ENCODE measurements around the gene MELTF. TPM values are rescaled to one million over a fixed set of nuclear protein-coding genes. Genes with fewer than 3 reads are reported as not detected.

Gene MELTF
- total and polyA plus RNA-seq, 4 donors: 3.9 to 11.6 (median 7.7) TPM

DNA sequence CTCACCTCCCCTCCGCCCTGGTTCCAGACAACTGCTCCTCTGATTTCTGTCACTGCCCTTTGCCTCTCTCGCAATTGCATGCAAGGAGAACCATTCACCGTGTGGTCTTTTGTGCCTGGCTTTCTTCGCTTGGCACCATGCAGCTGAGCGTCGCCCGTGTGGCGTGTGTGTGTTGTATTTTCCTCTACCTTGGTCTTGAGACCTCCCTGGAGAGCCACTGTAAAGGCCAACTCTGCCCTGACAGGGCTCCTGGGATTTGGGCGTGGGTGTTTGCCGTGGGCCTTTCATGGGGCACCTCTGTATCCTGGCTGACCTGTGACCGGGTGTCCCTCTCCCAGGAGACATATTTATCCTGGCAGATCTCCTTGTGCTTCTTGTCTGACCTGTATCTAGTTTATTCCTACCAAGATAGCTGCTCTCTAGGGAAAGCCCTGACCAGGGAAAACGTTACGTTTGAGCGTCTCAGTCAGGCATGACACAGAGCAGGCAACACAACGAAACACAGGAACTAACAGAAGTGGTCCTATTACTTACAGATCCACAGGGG, 59.0 kb downstream of the MELTF start:
- H3K36me3 ChIP-seq (ENCODE audit: control insufficient read depth, insufficient read depth, low read length): peaks cover 16% of the 10 kb centered on the region
- H3K4me1 ChIP-seq (ENCODE audit: control insufficient read depth, insufficient read depth, low read length): peaks cover 22% of the 10 kb centered on the region
- DNase-seq (ENCODE audit: low read depth in 4 of 6, low spot score in 6 of 6): no peak
- 87% methylated on average over 15 of the region's 15 CpGs for WGBS (ENCODE audit: insufficient coverage)
- H3K27ac ChIP-seq (ENCODE audit: low read depth, low read length): no peak overlapping the region
- H3K9me3 ChIP-seq (ENCODE audit: control insufficient read depth, insufficient read depth, low read length): no peaks in the 10 kb centered on the region
- H3K4me3 ChIP-seq (ENCODE audit: low read depth, low read length): no peak overlapping the region
- H3K27me3 ChIP-seq (ENCODE audit: control insufficient read depth, insufficient read depth, low read length): peaks cover 42% of the 10 kb centered on the region

DNA sequence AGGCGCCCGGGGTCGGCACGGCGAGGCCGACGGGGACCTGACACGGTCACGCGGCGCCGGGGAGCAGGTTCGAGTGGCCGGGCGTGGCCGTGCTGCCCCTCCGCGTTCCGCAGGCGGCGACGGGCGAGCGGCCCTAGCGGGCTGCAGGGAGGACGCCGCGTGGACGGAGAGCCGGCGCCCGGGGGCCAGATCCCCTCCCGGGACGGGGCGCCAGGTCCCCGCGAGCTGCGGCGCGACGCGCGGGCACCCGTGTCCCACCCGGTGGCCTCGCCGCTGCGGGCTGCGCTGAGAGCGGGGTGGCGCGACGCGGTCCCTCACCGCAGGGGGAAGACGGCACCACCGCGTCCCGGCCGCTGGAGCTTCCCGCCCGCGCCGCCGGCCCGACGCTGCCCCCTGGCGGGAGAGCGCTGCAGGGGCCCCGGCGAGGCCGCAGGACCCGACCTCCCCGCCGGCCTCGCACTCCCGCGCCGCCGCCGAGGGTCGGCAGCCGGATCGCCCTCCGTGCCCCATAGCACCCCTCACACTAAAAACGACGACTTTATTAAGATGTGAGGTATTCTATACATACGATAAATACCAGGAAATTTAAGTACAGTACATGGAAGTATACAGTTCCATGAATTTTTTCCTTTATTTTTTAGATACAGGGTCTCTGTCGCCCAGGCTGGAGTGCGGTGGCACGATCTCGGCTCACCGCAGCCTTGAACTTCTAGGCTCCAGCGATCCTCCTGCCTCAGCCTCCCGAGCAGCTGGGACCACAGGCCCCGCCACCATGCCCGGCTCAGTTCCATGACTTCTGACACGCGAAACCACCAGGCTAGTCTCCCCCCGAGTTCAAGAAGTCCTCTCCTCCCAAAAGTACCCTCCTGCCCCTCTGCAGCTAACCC, 59.7 kb downstream of the MELTF start:
- Histone ChIP-seq H3K27ac (ENCODE audit: low read depth, low read length) (no peak overlapping the region), H3K27me3 (ENCODE audit: control insufficient read depth, insufficient read depth, low read length) (peaks cover 42% of the 10 kb centered on the region), H3K36me3 (ENCODE audit: control insufficient read depth, insufficient read depth, low read length) (peaks cover 16% of the 10 kb centered on the region), H3K4me1 (ENCODE audit: control insufficient read depth, insufficient read depth, low read length) (peaks cover 22% of the 10 kb centered on the region), H3K4me3 (ENCODE audit: low read depth, low read length) (no peak overlapping the region), H3K9me3 (ENCODE audit: control insufficient read depth, insufficient read depth, low read length) (no peaks in the 10 kb centered on the region)
- 10% methylated on average over 85 of the region's 100 CpGs for WGBS (ENCODE audit: insufficient coverage)
- peak in 3 of 6 donors; percentile 15 to 74 (median 43) for DNase-seq (ENCODE audit: low read depth in 4 of 6, low spot score in 6 of 6)

DNA sequence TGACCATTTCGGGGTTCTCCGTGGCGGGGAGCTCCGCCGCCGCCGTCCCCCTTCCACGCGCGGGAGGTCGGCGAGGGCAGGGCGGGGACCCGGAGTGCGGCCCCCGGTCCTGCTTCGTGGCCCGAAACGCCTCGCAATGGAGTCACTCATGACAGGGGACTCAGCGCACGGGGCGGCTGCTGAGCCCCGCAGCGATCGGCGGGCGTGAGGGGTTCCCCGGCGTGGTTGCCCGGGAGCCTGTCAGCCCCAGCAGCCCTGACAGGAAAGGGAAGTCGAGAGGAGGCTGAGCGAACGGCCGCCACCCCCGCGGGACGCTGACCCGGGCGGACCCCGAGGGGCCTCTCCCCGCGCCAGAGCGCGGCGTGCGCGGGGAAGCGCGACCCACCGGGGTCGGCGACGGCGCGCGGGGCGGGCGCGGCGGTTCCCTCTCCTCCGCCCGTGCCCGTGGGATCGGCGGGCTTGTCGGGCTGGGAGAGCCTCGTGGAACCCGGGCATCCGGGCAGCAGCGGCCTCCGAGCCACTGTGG, 60.4 kb downstream of the MELTF start:
- Histone ChIP-seq H3K27ac (ENCODE audit: low read depth, low read length) (no peak overlapping the region), H3K27me3 (ENCODE audit: control insufficient read depth, insufficient read depth, low read length) (peaks cover 42% of the 10 kb centered on the region), H3K4me1 (ENCODE audit: control insufficient read depth, insufficient read depth, low read length) (peaks cover 22% of the 10 kb centered on the region), H3K4me3 (ENCODE audit: low read depth, low read length) (peak overlapping the region; percentile 49), H3K9me3 (ENCODE audit: control insufficient read depth, insufficient read depth, low read length) (no peaks in the 10 kb centered on the region), H3K36me3 (ENCODE audit: control insufficient read depth, insufficient read depth, low read length) (peaks cover 16% of the 10 kb centered on the region)
- peak in 2 of 6 donors; percentile 47 to 49 for DNase-seq (ENCODE audit: low read depth in 4 of 6, low spot score in 6 of 6)
- WGBS (ENCODE audit: insufficient coverage): under 1% methylated on average over 72 of the region's 72 CpGs

DNA sequence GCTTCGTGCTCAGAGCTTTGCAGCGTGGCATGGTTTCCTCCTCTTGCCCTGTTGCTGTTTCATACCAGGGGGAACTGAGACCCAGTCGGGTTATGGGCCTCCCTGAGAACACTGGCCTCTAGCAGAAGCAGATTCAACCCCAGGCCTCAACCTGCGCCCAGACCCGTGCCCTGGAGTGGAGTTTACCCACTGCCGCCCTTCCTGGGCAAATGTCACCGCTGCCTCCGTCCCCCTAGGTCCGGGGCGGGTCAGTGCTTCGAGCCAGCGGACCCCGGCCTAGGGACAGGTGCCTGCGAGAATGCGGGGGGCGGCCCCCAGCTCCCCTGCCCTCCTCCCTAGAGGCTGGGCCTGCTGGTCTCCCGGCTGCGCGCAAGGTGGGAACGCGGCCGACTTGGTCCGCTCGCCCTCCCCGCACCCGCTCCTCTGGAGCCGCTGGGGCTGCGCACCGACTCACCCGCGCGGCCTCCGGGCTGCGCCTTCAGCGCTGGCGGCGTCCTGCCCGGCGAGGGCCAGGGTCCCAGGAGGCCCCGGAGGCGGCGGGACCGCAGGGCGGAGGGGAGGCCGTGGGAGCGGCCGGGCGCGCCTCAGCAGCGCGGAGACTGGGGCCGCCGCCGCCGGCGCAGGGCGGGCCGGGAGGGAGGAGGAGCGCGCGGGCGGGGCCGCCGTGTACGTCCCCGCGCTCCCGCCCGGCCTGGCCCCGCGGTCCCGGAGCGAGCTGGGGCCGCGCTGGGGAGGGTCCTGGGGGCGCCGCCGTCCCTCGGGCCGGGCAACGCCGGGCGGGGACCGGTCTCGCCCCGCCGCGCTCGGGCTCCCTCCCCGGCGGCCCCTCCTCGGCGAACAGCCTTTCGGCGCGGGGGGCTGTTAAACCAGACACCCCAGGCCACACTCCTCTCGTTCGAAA, 61.1 kb downstream of the MELTF start, which contains the start of gene PIGZ:
PIGZ (minus strand) TSS at position 601 of the 901 bp plus-strand sequence. CDS start 16,802 bp downstream, outside the sequence.
- no peaks in the 10 kb centered on the region for H3K9me3 ChIP-seq (ENCODE audit: control insufficient read depth, insufficient read depth, low read length)
- H3K27ac ChIP-seq (ENCODE audit: low read depth, low read length): no peak within 1 kb of the TSS
- peaks cover 22% of the 10 kb centered on the region for H3K4me1 ChIP-seq (ENCODE audit: control insufficient read depth, insufficient read depth, low read length)
- H3K27me3 ChIP-seq (ENCODE audit: control insufficient read depth, insufficient read depth, low read length): peaks cover 42% of the 10 kb centered on the region
- WGBS (ENCODE audit: insufficient coverage): 1% methylated on average over 98 of the region's 98 CpGs
- H3K4me3 ChIP-seq (ENCODE audit: low read depth, low read length): peak within 1 kb of the TSS; percentile 49
- DNase-seq (ENCODE audit: low read depth in 4 of 6, low spot score in 6 of 6): peak in 2 of 6 donors; percentile 54 to 63
- peaks cover 16% of the 10 kb centered on the region for H3K36me3 ChIP-seq (ENCODE audit: control insufficient read depth, insufficient read depth, low read length)

DNA sequence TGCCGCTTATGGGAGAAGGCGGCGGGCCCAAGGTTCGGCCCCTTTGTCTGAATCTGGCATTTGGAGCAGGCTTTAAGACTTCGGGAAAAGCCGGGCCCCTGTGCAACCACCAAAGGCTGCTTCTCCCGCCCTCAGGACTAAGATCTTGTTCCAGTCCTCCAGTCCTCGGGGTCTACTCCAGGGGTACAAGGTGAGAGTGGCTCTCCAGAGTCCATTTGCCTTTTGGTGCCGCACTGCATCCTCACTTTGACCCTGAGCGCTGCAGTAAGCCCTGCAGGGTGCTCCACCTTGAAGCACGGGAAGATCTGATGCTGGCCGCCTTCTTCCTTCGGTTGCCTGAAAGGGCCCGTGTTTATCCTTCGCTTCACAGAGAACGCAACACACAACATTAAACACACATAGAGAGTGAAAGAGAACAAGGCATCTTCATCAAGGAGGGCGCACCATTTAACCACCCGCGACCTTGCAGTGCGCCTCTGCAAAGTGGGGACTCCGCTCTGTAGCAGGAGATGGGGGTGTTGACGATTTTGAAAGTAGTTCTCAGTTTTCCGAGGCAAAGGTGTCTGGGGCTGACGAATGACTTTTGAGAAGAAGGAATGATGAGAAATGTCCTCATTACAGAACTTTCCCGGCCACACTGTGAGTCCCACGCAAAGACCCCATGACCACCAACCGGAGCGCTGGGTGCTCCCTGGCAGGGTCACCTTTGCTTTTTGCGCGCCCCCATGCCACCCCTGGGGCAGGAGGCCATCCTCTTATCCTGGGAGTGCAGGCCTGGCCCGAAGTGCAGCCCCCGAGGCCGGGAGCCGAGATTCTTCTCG, 62.0 kb downstream of the MELTF start:
- no peak overlapping the region for H3K27ac ChIP-seq (ENCODE audit: low read depth, low read length)
- peaks cover 22% of the 10 kb centered on the region for H3K4me1 ChIP-seq (ENCODE audit: control insufficient read depth, insufficient read depth, low read length)
- WGBS (ENCODE audit: insufficient coverage): 30% methylated on average over 31 of the region's 35 CpGs
- peak in 1 of 6 donors; percentile 21 for DNase-seq (ENCODE audit: low read depth in 4 of 6, low spot score in 6 of 6)
- H3K36me3 ChIP-seq (ENCODE audit: control insufficient read depth, insufficient read depth, low read length): peaks cover 16% of the 10 kb centered on the region
- peaks cover 42% of the 10 kb centered on the region for H3K27me3 ChIP-seq (ENCODE audit: control insufficient read depth, insufficient read depth, low read length)
- H3K4me3 ChIP-seq (ENCODE audit: low read depth, low read length): peak overlapping the region; percentile 37
- no peaks in the 10 kb centered on the region for H3K9me3 ChIP-seq (ENCODE audit: control insufficient read depth, insufficient read depth, low read length)

DNA sequence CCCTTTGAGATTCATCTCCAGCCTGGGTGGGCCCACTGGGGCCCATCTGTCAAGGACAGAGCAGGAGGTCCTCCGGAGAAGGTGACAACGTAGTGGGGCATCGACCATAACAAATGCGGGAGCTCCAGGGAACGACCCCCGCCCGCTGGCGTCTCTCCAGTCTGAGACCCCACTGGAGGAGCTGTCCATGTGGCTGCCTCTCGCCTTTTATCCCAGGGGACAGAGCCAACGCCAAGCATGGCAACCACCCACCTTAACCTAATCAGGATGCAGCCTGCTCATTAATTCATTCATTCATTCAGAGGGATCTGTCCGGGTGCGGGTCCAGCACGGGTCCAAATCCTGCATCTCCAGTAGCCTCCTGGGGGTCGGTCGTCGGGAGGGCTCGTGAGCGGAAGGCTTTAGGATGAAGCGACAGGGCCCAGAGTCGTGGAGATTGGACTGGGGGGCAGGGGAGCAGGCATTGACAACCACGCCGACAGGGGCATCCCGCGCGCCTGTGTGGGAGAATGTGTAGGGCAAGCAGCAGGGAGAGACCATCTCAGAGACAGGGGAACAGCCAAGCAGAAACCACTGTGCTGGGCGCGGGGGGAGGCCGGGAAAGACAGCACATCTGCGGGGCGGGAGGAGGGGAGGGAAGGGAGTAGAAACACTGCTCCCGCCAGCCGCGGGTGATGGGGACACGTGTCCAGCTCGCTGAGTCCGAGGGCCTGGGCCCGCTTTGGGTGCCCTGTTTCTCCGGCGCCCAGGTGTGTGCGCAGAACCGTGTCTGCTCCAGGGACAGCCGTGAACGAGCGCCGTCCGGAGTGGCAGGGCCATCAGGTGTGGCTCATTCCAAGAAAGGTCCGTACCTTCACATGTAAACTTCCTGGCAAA, 62.9 kb downstream of the MELTF start:
- Histone ChIP-seq H3K4me1 (ENCODE audit: control insufficient read depth, insufficient read depth, low read length) (peaks cover 22% of the 10 kb centered on the region), H3K27me3 (ENCODE audit: control insufficient read depth, insufficient read depth, low read length) (peaks cover 39% of the 10 kb centered on the region), H3K36me3 (ENCODE audit: control insufficient read depth, insufficient read depth, low read length) (peaks cover 16% of the 10 kb centered on the region), H3K4me3 (ENCODE audit: low read depth, low read length) (no peak overlapping the region), H3K27ac (ENCODE audit: low read depth, low read length) (no peak overlapping the region), H3K9me3 (ENCODE audit: control insufficient read depth, insufficient read depth, low read length) (no peaks in the 10 kb centered on the region)
- DNase-seq (ENCODE audit: low read depth in 4 of 6, low spot score in 6 of 6): peak in 2 of 6 donors; percentile 44 to 90
- 12% methylated on average over 47 of the region's 47 CpGs for WGBS (ENCODE audit: insufficient coverage)

DNA sequence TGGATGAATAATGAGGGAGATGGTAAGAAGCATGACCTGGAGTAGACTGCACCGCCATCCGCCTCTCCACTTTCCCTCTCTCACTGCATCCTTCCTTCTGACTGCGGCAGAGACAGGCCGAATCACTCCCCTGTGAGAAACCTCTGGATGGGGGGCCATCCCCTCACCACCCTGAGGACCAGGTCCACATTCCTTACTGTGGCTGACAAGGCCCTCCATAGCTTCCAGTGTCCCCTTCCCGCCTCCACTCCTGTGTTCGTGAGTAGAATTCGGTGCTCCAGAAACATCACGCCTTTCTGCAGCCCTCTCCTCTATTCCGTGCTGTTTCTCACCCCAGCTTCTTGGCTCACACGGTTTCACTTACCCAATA, 63.8 kb downstream of the MELTF start:
- WGBS (ENCODE audit: insufficient coverage): 84% methylated on average over 10 of the region's 10 CpGs
- Histone ChIP-seq H3K27me3 (ENCODE audit: control insufficient read depth, insufficient read depth, low read length) (peaks cover 32% of the 10 kb centered on the region), H3K4me1 (ENCODE audit: control insufficient read depth, insufficient read depth, low read length) (peaks cover 22% of the 10 kb centered on the region), H3K9me3 (ENCODE audit: control insufficient read depth, insufficient read depth, low read length) (no peaks in the 10 kb centered on the region), H3K36me3 (ENCODE audit: control insufficient read depth, insufficient read depth, low read length) (peaks cover 16% of the 10 kb centered on the region), H3K4me3 (ENCODE audit: low read depth, low read length) (no peak overlapping the region), H3K27ac (ENCODE audit: low read depth, low read length) (no peak overlapping the region)
- peak in 1 of 6 donors; percentile 2 for DNase-seq (ENCODE audit: low read depth in 4 of 6, low spot score in 6 of 6)

DNA sequence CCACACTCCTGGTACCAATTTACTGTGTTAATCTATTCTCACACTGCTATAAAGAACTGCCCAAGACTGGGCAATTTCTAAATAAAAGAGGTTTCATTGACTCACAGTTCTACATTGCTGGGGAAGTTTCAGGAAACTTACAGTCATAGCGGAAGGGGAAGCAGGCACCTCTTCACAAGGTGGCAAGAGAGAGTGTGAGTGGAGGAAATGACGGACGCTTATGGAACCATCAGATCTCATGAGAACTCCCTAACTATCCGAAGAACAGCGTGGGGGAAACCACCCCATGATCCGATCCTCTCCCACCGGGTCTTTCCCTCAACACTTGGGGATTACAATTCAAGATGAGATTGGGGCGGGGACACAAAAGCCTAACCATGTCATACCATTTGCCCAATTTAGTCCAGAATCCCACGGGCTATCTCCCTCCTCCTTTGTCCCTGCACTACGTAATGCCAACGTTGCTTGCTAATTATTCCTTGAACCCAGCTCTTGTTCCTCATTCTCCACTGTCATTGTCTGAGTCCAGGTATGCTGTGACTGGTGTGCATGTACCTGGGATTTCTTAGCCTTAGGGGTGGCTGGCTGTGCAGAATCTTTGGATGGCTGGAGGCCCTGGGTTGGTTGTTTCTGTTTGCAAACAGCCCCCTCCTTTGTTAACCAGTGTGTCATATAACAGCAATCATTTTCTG, 64.4 kb downstream of the MELTF start:
- H3K9me3 ChIP-seq (ENCODE audit: control insufficient read depth, insufficient read depth, low read length): no peaks in the 10 kb centered on the region
- DNase-seq (ENCODE audit: low read depth in 4 of 6, low spot score in 6 of 6): no peak
- peaks cover 16% of the 10 kb centered on the region for H3K36me3 ChIP-seq (ENCODE audit: control insufficient read depth, insufficient read depth, low read length)
- WGBS (ENCODE audit: insufficient coverage): 81% methylated on average over 8 of the region's 11 CpGs
- H3K4me1 ChIP-seq (ENCODE audit: control insufficient read depth, insufficient read depth, low read length): peaks cover 22% of the 10 kb centered on the region
- no peak overlapping the region for H3K4me3 ChIP-seq (ENCODE audit: low read depth, low read length)
- H3K27ac ChIP-seq (ENCODE audit: low read depth, low read length): no peak overlapping the region
- H3K27me3 ChIP-seq (ENCODE audit: control insufficient read depth, insufficient read depth, low read length): peaks cover 27% of the 10 kb centered on the region
